ENCODE results near the gene ZNF555. TPM values are rescaled to one million over a fixed set of nuclear protein-coding genes. Genes with fewer than 3 reads are reported as not detected.

ZNF555 gene
- total and polyA plus RNA-seq, 9 of the 15 experiments (the other 6 are each of a cell fraction or from before 2014, with no cell fraction given), result 2.0 to 6.7 (median 5.4) TPM

DNA sequence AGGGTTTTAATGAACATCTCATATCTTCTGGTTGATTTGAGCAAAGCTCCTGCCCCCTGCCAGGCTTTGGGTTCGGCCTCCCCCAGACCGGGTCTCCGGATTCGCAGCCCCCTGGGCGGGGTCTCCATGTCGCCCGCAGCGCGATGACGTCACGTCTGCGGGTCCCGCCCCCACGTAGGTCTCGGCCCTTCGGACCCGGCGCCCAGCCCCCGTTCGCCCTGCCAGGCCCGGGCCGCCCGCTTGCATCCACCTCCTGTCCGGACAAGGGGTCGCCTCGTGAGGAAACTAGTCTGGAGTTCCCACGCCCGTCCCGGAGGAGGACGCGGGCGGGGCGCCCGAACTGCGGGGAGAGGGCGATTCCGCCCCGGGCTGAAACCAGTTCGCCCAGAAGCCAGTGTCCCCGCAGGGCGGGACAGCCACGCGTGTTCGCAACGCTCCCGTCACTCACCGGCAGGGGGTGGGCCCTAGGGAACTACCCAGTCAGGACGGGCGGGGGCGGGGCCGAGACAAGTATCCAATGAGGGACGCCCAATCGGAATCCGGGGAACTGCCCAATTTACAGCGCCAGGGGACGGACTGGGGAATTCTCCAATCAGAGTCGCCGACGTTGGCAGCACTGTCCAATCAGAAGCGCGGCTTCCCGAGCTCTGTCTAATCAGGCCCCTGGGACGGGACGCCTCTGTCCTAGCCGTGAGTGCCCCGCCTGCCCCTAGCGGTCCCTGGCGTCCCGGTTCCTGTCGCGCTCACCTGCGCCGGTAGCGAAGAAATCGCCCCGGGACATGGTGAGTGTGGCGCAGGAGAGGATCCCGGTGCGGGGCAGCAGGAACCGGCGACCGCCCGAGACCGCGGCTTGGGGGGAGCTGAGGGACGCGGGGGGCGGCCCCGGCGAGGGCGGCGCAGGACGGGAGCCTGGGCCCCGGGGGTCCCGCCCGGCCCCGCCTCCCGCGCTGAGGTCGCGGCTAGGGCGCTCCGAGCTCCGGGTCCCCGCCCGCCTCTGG is at the start of gene ZNF555 (continued):
- TF ChIP-seq, protein P1, sequence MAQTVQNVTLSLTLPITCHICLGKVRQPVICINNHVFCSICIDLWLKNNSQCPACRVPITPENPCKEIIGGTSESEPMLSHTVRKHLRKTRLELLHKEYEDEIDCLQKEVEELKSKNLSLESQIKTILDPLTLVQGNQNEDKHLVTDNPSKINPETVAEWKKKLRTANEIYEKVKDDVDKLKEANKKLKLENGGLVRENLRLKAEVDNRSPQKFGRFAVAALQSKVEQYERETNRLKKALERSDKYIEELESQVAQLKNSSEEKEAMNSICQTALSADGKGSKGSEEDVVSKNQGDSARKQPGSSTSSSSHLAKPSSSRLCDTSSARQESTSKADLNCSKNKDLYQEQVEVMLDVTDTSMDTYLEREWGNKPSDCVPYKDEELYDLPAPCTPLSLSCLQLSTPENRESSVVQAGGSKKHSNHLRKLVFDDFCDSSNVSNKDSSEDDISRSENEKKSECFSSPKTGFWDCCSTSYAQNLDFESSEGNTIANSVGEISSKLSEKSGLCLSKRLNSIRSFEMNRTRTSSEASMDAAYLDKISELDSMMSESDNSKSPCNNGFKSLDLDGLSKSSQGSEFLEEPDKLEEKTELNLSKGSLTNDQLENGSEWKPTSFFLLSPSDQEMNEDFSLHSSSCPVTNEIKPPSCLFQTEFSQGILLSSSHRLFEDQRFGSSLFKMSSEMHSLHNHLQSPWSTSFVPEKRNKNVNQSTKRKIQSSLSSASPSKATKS (CRISPR knock-in tag; IDR thresholded peaks at IDR 0.05), result no peak
- no peak for TF ChIP-seq ZNF316 (IDR thresholded peaks at IDR 0.05)
- TF ChIP-seq LEF1 (IDR thresholded peaks at IDR 0.05), result peak; percentile 74
- no peak for TF ChIP-seq ZNF57 (CRISPR knock-in tag; IDR thresholded peaks at IDR 0.05)
- no peak for TF ChIP-seq ZNF668 (CRISPR knock-in tag; IDR thresholded peaks at IDR 0.05)
- TF ChIP-seq ESRRA (IDR thresholded peaks at IDR 0.05; ENCODE audit: borderline replicate concordance, low read depth), result peak; percentile 51; the same call in 1 of the 2 replicates
- TF ChIP-seq ETV1 (tag; conservative IDR thresholded peaks at IDR 0.05; ENCODE audit: low read depth), result no peak
- no peak for TF ChIP-seq ETV5 (CRISPR knock-in tag; IDR thresholded peaks at IDR 0.05; ENCODE audit: low read depth)
- TF ChIP-seq CREM (IDR thresholded peaks at IDR 0.05; ENCODE audit: low read depth), result peak; percentile 81
- TF ChIP-seq CTBP1 (IDR thresholded peaks at IDR 0.05; ENCODE audit: borderline replicate concordance), result peak; percentile 48; the same call in 1 of the 2 replicates
- TF ChIP-seq STAG1 (CRISPR knock-in tag; IDR thresholded peaks at IDR 0.05; ENCODE audit: borderline replicate concordance), result peak; percentile 5; the same call in 1 of the 2 replicates
- no peak for TF ChIP-seq U2AF1 (optimal IDR thresholded peaks at IDR 0.05; ENCODE audit: low read depth, low read length)
- 0 out of 2 replicates have a peak, but pooled peaks have one; percentile 31 for TF ChIP-seq ZNF263 (CRISPR knock-in tag; IDR thresholded peaks at IDR 0.05; ENCODE audit: borderline replicate concordance)
- TF ChIP-seq ZNF707 (CRISPR knock-in tag; conservative IDR thresholded peaks at IDR 0.05), result no peak
- TF ChIP-seq, protein P2, sequence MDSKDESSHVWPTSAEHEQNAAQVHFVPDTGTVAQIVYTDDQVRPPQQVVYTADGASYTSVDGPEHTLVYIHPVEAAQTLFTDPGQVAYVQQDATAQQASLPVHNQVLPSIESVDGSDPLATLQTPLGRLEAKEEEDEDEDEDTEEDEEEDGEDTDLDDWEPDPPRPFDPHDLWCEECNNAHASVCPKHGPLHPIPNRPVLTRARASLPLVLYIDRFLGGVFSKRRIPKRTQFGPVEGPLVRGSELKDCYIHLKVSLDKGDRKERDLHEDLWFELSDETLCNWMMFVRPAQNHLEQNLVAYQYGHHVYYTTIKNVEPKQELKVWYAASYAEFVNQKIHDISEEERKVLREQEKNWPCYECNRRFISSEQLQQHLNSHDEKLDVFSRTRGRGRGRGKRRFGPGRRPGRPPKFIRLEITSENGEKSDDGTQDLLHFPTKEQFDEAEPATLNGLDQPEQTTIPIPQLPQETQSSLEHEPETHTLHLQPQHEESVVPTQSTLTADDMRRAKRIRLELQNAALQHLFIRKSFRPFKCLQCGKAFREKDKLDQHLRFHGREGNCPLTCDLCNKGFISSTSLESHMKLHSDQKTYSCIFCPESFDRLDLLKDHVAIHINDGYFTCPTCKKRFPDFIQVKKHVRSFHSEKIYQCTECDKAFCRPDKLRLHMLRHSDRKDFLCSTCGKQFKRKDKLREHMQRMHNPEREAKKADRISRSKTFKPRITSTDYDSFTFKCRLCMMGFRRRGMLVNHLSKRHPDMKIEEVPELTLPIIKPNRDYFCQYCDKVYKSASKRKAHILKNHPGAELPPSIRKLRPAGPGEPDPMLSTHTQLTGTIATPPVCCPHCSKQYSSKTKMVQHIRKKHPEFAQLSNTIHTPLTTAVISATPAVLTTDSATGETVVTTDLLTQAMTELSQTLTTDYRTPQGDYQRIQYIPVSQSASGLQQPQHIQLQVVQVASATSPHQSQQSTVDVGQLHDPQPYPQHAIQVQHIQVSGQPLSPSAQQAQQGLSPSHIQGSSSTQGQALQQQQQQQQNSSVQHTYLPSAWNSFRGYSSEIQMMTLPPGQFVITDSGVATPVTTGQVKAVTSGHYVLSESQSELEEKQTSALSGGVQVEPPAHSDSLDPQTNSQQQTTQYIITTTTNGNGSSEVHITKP (IDR thresholded peaks at IDR 0.05; ENCODE audit: partially characterized antibody), result no peak
- no peak for TF ChIP-seq THRAP3 (IDR thresholded peaks at IDR 0.05; ENCODE audit: borderline replicate concordance)
- no peak for TF ChIP-seq MECOM (CRISPR knock-in tag; IDR thresholded peaks at IDR 0.05)
- no peak for TF ChIP-seq SREBF2 (CRISPR knock-in tag; IDR thresholded peaks at IDR 0.05)
- no peak for TF ChIP-seq PTBP1 (IDR thresholded peaks at IDR 0.05; ENCODE audit: low read depth, low read length)
- TF ChIP-seq, protein P3, sequence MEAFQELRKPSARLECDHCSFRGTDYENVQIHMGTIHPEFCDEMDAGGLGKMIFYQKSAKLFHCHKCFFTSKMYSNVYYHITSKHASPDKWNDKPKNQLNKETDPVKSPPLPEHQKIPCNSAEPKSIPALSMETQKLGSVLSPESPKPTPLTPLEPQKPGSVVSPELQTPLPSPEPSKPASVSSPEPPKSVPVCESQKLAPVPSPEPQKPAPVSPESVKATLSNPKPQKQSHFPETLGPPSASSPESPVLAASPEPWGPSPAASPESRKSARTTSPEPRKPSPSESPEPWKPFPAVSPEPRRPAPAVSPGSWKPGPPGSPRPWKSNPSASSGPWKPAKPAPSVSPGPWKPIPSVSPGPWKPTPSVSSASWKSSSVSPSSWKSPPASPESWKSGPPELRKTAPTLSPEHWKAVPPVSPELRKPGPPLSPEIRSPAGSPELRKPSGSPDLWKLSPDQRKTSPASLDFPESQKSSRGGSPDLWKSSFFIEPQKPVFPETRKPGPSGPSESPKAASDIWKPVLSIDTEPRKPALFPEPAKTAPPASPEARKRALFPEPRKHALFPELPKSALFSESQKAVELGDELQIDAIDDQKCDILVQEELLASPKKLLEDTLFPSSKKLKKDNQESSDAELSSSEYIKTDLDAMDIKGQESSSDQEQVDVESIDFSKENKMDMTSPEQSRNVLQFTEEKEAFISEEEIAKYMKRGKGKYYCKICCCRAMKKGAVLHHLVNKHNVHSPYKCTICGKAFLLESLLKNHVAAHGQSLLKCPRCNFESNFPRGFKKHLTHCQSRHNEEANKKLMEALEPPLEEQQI (IDR thresholded peaks at IDR 0.05), result no peak

Measured in K562 (cell line).